Daoy (cell line): ENCODE measurements around the gene DENND10. TPM values are rescaled to one million over a fixed set of nuclear protein-coding genes. Genes with fewer than 3 reads are reported as not detected.

Source experiments
- DNase-seq: peaks from one replicate; pipeline ENCODE4 v3.0.0-alpha.2; 2015; ENCODE audit warnings: low read depth
- total RNA-seq: library from RNA; depleted of rRNA; stranded (reverse); fragments of >200 nt; shearing (Covaris generic); gene quantifications from 2 replicates; pipeline ENCODE4 v1.2.3, GENCODE V29; 2014; rRNA removed

DENND10 gene, protein sequence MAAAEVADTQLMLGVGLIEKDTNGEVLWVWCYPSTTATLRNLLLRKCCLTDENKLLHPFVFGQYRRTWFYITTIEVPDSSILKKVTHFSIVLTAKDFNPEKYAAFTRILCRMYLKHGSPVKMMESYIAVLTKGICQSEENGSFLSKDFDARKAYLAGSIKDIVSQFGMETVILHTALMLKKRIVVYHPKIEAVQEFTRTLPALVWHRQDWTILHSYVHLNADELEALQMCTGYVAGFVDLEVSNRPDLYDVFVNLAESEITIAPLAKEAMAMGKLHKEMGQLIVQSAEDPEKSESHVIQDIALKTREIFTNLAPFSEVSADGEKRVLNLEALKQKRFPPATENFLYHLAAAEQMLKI
- total RNA-seq = 19.1 and 36.2 TPM in 2 replicates

- DNase-seq = peak; percentile 80
Measured at GRCh38 chr10:119103903-119104653, at the start of gene DENND10. Gene DENND10, plus strand, starts transcription at chr10:119104113. Its CDS starts 30 bp downstream, at chr10:119104143.

DNA sequence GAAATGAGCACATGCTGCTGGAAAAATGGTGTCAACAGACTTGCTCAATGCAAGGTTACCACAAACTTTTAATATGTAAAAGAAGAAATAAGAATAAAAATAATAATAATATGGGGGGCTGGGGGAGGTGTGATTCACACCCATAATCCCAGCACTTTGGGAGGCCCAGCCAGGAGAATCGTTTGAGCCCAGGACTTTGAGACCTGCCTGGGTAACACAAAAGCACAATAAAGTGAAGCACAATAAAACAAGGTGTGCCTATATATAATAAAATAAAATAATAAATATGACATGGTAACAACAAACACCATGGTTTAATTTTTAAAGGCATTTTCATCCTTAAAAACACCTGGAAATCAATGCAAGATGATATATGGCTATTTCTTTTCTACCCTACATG is 48.4 kb upstream of the DENND10 start:
- DNase-seq = no peak

- no peak for DNase-seq
Measured at GRCh38 chr10:119058010-119058409, 45.9 kb upstream of the DENND10 start.

- DNase-seq = no peak
Measured at GRCh38 chr10:119059557-119059956, 44.4 kb upstream of the DENND10 start.

- DNase-seq = no peak
Measured at GRCh38 chr10:119060107-119060506, 43.8 kb upstream of the DENND10 start.

GRCh38 chr10:119061352-119061751 is 42.6 kb upstream of the DENND10 start:
- no peak for DNase-seq

- DNase-seq = no peak
Measured at GRCh38 chr10:119061926-119062325, 42.0 kb upstream of the DENND10 start.

- no peak for DNase-seq
Measured at GRCh38 chr10:119070395-119071165, 33.3 kb upstream of the DENND10 start.

- DNase-seq = no peak
Measured at GRCh38 chr10:119073584-119073983, 30.3 kb upstream of the DENND10 start.

- DNase-seq = no peak
Measured at GRCh38 chr10:119078422-119079179, 25.3 kb upstream of the DENND10 start.

GRCh38 chr10:119079599-119080520 is 24.1 kb upstream of the DENND10 start:
- DNase-seq = peak; percentile 75

DNA sequence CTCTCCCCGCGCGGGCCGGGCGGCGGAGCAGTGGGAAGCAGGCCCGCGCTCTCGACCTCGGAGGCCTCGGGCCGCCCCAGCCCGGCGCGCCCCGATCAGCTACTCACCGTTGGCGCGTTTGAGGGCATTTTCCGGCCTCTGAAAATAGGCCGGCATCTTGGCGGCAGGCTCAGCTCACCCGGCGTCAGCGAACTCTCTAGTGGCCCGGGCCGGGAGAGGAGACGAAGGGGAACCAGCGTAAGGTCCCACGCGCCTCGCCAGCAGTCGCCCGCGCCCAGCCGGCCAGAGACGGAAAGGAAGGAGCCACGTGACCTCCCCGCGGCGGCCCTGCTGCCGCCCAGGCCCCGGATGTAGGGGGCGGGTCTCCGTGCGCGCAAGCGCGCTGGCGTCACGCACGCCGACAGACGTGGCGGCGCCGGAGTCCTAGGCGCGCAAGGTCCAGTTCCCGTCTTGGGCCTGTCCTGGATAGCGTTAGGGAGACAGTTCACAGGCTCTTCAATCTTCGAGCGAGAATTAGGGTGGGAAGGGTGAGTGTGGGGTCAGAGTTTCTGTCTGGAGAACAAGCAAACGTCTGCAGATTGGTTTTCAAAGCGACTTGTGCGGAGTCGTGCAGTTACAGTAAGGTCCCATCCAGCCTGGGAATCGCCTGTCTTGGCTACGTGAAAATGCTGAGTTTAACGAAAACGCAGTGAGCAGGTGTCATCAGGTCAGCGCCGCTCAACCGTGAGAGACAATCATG is 23.2 kb upstream of the DENND10 start, which contains the start of gene EIF3A:
TSS of gene EIF3A (minus strand) at position 297 of the 739 bp plus-strand sequence. CDS start at position 156, 141 bp downstream.
- DNase-seq = peak; percentile 92

- DNase-seq = no peak
Measured at GRCh38 chr10:119084896-119085295, 19.0 kb upstream of the DENND10 start.

DNA sequence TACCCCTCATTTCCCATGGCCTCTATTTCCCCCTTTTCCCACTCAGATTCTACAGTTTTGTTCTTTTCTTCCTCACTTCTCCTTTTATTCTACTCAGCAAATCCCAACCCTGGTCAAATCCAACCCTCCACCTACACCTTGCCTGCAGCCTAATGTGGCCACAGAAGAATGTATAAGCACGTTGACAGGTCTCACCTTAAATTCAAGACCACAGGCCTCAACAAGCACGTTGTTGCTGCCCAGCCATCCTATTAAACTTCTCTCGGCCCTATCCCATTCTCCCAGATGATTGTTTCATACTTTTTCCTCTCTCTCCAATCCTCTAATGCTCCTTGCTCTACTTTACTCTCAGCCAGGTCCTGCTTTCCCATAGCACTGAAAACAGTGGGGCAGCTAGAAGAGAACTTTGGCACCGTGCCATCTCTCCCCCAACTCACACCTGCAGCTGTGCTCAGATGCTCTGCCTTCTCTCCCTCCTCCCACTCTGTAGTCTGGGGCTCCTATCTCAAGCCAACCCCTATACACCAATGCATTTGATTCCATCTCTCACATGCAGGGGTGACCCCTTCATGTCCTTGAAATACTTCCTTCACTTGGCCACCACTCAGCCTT is 16.5 kb upstream of the DENND10 start:
- no peak for DNase-seq

GRCh38 chr10:119090026-119090795 is 13.7 kb upstream of the DENND10 start:
- DNase-seq = peak; percentile 5

- DNase-seq = peak; percentile 81
Measured at GRCh38 chr10:119090968-119091367, 12.9 kb upstream of the DENND10 start.

DNA sequence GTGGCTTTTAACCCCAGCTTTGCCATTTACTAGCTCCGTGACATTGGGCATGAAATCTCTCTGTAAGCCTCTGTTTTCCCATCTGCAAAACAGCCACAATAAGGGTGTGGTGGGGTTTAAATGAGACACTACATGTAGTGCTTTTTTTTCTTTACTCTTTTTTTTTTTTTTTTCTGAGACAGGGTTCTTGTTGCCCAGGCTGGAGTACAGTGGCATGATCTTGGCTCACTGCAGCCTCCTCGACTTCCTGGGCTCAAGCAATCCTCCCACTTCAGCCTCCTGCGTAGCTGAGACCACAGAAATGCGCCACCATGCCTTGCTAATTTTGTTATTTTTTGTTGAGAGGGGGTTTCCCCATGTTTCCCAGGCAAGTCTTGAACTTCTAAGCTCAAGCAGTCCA is 8.3 kb upstream of the DENND10 start:
- no peak for DNase-seq
